GM12891 (cell line): Measurements from ENCODE around the gene HS3ST4.

ENCODE experiments used
- PAX5 ChIP-seq: IDR thresholded peaks from 2 replicates; pipeline ENCODE4 v1.6.1; 2011; ENCODE audit warnings: low read length, moderate library complexity, mild to moderate bottlenecking; ENCODE audit not compliant: insufficient read depth, severe bottlenecking
- POLR2A ChIP-seq: IDR thresholded peaks from 2 replicates; pipeline ENCODE4 v1.6.1; 2011; ENCODE audit warnings: low read depth, low read length, control low read depth
- POLR2AphosphoS5 ChIP-seq: IDR thresholded peaks from 2 replicates; pipeline ENCODE4 v1.6.1; 2011; ENCODE audit warnings: low read depth, low read length, control low read depth
- POU2F2 ChIP-seq: IDR thresholded peaks from 2 replicates; pipeline ENCODE4 v1.6.1; 2011; ENCODE audit warnings: low read depth, mild to moderate bottlenecking, control low read depth, low read length, moderate library complexity
- SPI1 ChIP-seq: IDR thresholded peaks from 2 replicates; pipeline ENCODE4 v1.6.1; 2011; ENCODE audit warnings: low read depth, low read length, control low read depth
- TAF1 ChIP-seq: IDR thresholded peaks from 2 replicates; pipeline ENCODE4 v1.6.1; 2011; ENCODE audit warnings: low read depth, low read length, control low read depth

GRCh38 chr16:25730396-25730795 is 38.6 kb downstream of the HS3ST4 start:
- TF ChIP-seq POLR2A (no peak), TAF1 (no peak), POLR2AphosphoS5 (no peak), SPI1 (no peak), PAX5 (no peak), POU2F2 (no peak)
